Endothelial cell of umbilical vein (primary cell): ENCODE measurements around the gene PIGZ. TPM values are rescaled to one million over a fixed set of nuclear protein-coding genes. Genes with fewer than 3 reads are reported as not detected.

Experiments
- BruUV-seq: library from RNA; stranded (reverse); fragments of 400-500 nt; replicated peaks from 2 replicates; lab custom pipeline; 2021; lab: Mats Ljungman, UMichigan
- CTCF ChIA-PET: fragments of 300-600, 350-600 bp; sonication (Branson Sonifier 250); formaldehyde crosslinking; loops from one replicate; lab custom pipeline; 2021; ENCODE audit warnings: antibody characterized with exemption, inconsistent platforms; lab: Charles Lee
- POLR2A ChIA-PET: fragments of 300-600, 350-600 bp; sonication (Branson Sonifier 250); formaldehyde crosslinking; loops from one replicate; lab custom pipeline; 2021; ENCODE audit warnings: antibody characterized with exemption, inconsistent platforms; lab: Charles Lee
- DNase-seq: peaks from one replicate; pipeline ENCODE4 v3.0.0-alpha.2; 2011; ENCODE audit warnings: low read depth, low spot score
- FAIRE-seq: peaks from 2 replicates; lab custom pipeline; 2011; peaks lifted over from hg19 to GRCh38; lab: Jason Lieb, UNC
- H2AFZ ChIP-seq: 2 replicates; pipeline ENCODE4 v1.6.0; 2012; ENCODE audit warnings: low read depth, low read length, control low read depth, inconsistent platforms
- H3K27ac ChIP-seq: 2 replicates; pipeline ENCODE4 v1.5.1; 2011; ENCODE audit warnings: low read depth, mild to moderate bottlenecking, control low read depth, low read length, moderate library complexity; ENCODE audit not compliant: insufficient read depth
- H3K27me3 ChIP-seq, 2 experiments: 2 replicates each; pipeline versions ENCODE4 v1.6.0 to v1.6.1; 2011; ENCODE audit warnings: low read length in 2 of 2, mixed read lengths in 1 of 2; ENCODE audit not compliant: control insufficient read depth in 2 of 2, insufficient read depth in 2 of 2
- H3K36me3 ChIP-seq, 2 experiments: 2 replicates in 1 of 2; 3 replicates in 1 of 2; pipeline ENCODE4 v1.5.1; 2011; ENCODE audit warnings: low read length in 2 of 2, mild to moderate bottlenecking in 1 of 2, moderate library complexity in 1 of 2; ENCODE audit not compliant: control insufficient read depth in 2 of 2, insufficient read depth in 2 of 2; ENCODE audit errors: extremely low read depth in 1 of 2
- H3K4me1 ChIP-seq: 3 replicates; pipeline ENCODE4 v1.5.1; 2011; ENCODE audit warnings: mild to moderate bottlenecking, low read length; ENCODE audit not compliant: control insufficient read depth, insufficient read depth; ENCODE audit errors: extremely low read depth
- H3K4me2 ChIP-seq: 2 replicates; pipeline ENCODE4 v1.6.1; 2011; ENCODE audit warnings: low read length, control low read depth, mixed read lengths; ENCODE audit not compliant: insufficient read depth
- H3K4me3 ChIP-seq, 3 experiments: fragments of 200-600 bp in 1 of 3; sonication (generic), shearing (Covaris generic) in 1 of 3; replicated peaks in 1 of 3; 2 replicates each; pipeline ENCODE4 v1.5.1; 2011 to 2016; ENCODE audit warnings: control low read depth in 3 of 3, low read length in 3 of 3, mild to moderate bottlenecking in 2 of 3, inconsistent platforms in 1 of 3, low read depth in 1 of 3, moderate library complexity in 1 of 3; ENCODE audit not compliant: insufficient read depth in 1 of 3
- H3K79me2 ChIP-seq: 2 replicates; pipeline ENCODE4 v1.6.0; 2012; ENCODE audit warnings: low read length, inconsistent platforms; ENCODE audit not compliant: control insufficient read depth, insufficient read depth
- H3K9ac ChIP-seq: replicated peaks from 2 replicates; pipeline ENCODE3; 2011; ENCODE audit warnings: low read length, control low read depth; ENCODE audit not compliant: insufficient read depth; ENCODE audit errors: extremely low read depth
- H3K9me1 ChIP-seq: replicated peaks from 3 replicates; pipeline ENCODE4 v1.6.0; 2011; ENCODE audit warnings: mild to moderate bottlenecking, low read length; ENCODE audit not compliant: control insufficient read depth, insufficient read depth; ENCODE audit errors: extremely low read depth
- H3K9me3 ChIP-seq: replicated peaks from 2 replicates; pipeline ENCODE4 v1.5.1; 2012; ENCODE audit warnings: low read length, inconsistent platforms; ENCODE audit not compliant: control insufficient read depth, insufficient read depth
- H4K20me1 ChIP-seq: replicated peaks from 2 replicates; pipeline ENCODE3; 2011; ENCODE audit warnings: mild to moderate bottlenecking, low read length; ENCODE audit not compliant: control insufficient read depth, insufficient read depth; ENCODE audit errors: extremely low read depth
- EZH2 ChIP-seq: IDR thresholded peaks from 2 replicates; pipeline ENCODE4 v1.6.1; 2012; ENCODE audit warnings: borderline replicate concordance, low read depth, mild to moderate bottlenecking, moderate library complexity, low read length, inconsistent platforms; ENCODE audit not compliant: severe bottlenecking
- FOS ChIP-seq: IDR thresholded peaks from 2 replicates; pipeline ENCODE4 v1.6.1; 2011; ENCODE audit warnings: mild to moderate bottlenecking, low read length, moderate library complexity, borderline replicate concordance; ENCODE audit not compliant: insufficient read depth
- GATA2 ChIP-seq: IDR thresholded peaks from 2 replicates; pipeline ENCODE4 v1.7.0; 2011; ENCODE audit warnings: low read depth, mild to moderate bottlenecking, moderate library complexity, mixed read lengths, low read length; ENCODE audit not compliant: insufficient read length, insufficient read depth
- JUN ChIP-seq: IDR thresholded peaks from 2 replicates; pipeline ENCODE4 v1.6.1; 2011; ENCODE audit warnings: borderline replicate concordance, low read depth; ENCODE audit not compliant: insufficient read length, insufficient read depth
- MAX ChIP-seq: IDR thresholded peaks from 2 replicates; pipeline ENCODE4 v1.6.1; 2011; ENCODE audit not compliant: insufficient read depth, insufficient read length
- MYC ChIP-seq: IDR thresholded peaks from one replicate; pipeline ENCODE4 v1.6.1; 2011; ENCODE audit warnings: mild to moderate bottlenecking, low read depth, low read length
- POLR2A ChIP-seq: IDR thresholded peaks from 2 replicates; pipeline ENCODE4 v1.6.1; 2012; ENCODE audit warnings: low read depth, mild to moderate bottlenecking, control low read depth, low read length
- POLR2AphosphoS5 ChIP-seq: IDR thresholded peaks from 2 replicates; pipeline ENCODE4 v1.6.1; 2012; ENCODE audit warnings: low read depth, mild to moderate bottlenecking, control low read depth, low read length, moderate library complexity; ENCODE audit not compliant: insufficient read depth
- dilution Hi-C: fragments of 300-500 bp; cut with MboI; formaldehyde crosslinking; loops from one replicate; pipeline ENCODE4 v1.15.0; 2019; ENCODE audit warnings: low sequenced_read_pairs; ENCODE audit not compliant: extremely low pct_ligation_motif_present
- intact Hi-C: fragments of 100-400 bp; cut with micrococcal nuclease; formaldehyde crosslinking; loops from one replicate; pipeline ENCODE4 v1.10.0; 2022
- polyA plus RNA-seq, 4 experiments: library from polyadenylated mRNA; depleted of rRNA in 3 of 4; stranded (reverse) in 3 of 4; unstranded in 1 of 4; fragments of >200 nt; gene quantifications; 2 replicates each; pipeline versions ENCODE4 v1.2.1 to v1.2.3, GENCODE V29; 2011 to 2012; ENCODE audit warnings: missing spikeins in 1 of 4
- total RNA-seq: library from RNA; stranded (reverse); gene quantifications from 2 replicates; pipeline ENCODE4 v1.2.3, GENCODE V29; 2021
- TF ChIP-seq, protein P1 (sequence below), 2 donors: IDR thresholded peaks; 1 replicate in 1 of 2; 2 replicates in 1 of 2; pipeline ENCODE4 v1.5.1; 2011; ENCODE audit warnings: low read length in 2 of 2, mild to moderate bottlenecking in 2 of 2, moderate library complexity in 2 of 2, control low read depth in 1 of 2, inconsistent platforms in 1 of 2, low read depth in 1 of 2; ENCODE audit not compliant: insufficient read depth in 1 of 2; ENCODE audit errors: extremely low read depth in 1 of 2

PIGZ gene
- total and polyA plus RNA-seq, 2 donors (not counting 3 experiments of a cell fraction or from before 2014, with no cell fraction given) = 6.0 to 6.5 TPM

DNA sequence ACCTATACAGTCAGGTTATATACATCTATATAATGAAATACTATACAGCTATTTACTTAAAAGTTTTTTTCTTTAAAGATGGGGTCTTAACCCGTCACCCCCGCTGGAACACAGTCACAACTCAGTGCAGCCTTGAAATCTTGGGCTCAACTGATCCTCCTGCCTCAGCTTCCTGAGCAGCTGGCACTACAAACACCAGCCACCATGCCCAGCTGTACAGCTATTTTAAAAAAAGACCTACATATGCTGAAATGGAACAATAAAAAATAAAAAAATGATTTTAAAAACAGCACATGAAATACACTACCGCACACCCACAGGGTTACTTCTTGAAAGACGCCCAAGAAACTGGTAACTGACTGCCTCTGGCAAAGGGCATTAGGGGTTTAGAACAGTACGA is 30.1 kb downstream of the PIGZ start:
- no peak overlapping the region for H3K9ac ChIP-seq
- H3K4me2 ChIP-seq = no peak overlapping the region
- H3K27ac ChIP-seq = no peak overlapping the region
- intact Hi-C loops = no loop called here
- peaks cover 13% of the 10 kb centered on the region for H3K4me1 ChIP-seq
- BruUV-seq = no TSS peak
- no peaks in the 10 kb centered on the region for H4K20me1 ChIP-seq
- H3K9me1 ChIP-seq = no peaks in the 10 kb centered on the region
- dilution Hi-C loops = no loop called here
- no peaks in the 10 kb centered on the region for H3K27me3 ChIP-seq
- peaks cover 47% of the 10 kb centered on the region for H3K79me2 ChIP-seq
- ChIA-PET POLR2A (no interaction called here), CTCF (interaction anchor here (0.8 to 1.6 kb wide), 2 partner anchors 11 to 31 kb away, joined by 3 to 4 read pairs; no protein-coding TSS in a partner anchor)
- no peaks in the 10 kb centered on the region for H3K9me3 ChIP-seq
- no peak for DNase-seq
- no peak for FAIRE-seq
- no peak for TF ChIP-seq FOS
- no peak for TF ChIP-seq EZH2
- no peak for TF ChIP-seq MAX
- no peak for TF ChIP-seq MYC
- TF ChIP-seq, protein P1, sequence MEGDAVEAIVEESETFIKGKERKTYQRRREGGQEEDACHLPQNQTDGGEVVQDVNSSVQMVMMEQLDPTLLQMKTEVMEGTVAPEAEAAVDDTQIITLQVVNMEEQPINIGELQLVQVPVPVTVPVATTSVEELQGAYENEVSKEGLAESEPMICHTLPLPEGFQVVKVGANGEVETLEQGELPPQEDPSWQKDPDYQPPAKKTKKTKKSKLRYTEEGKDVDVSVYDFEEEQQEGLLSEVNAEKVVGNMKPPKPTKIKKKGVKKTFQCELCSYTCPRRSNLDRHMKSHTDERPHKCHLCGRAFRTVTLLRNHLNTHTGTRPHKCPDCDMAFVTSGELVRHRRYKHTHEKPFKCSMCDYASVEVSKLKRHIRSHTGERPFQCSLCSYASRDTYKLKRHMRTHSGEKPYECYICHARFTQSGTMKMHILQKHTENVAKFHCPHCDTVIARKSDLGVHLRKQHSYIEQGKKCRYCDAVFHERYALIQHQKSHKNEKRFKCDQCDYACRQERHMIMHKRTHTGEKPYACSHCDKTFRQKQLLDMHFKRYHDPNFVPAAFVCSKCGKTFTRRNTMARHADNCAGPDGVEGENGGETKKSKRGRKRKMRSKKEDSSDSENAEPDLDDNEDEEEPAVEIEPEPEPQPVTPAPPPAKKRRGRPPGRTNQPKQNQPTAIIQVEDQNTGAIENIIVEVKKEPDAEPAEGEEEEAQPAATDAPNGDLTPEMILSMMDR (IDR thresholded peaks at IDR 0.05; ENCODE audit: extremely low read depth in 1 of 2, insufficient read depth in 1 of 2, low read depth in 1 of 2, low read length in 2 of 2) = no peak
- TF ChIP-seq POLR2AphosphoS5 = no peak
- no peak for TF ChIP-seq JUN
- TF ChIP-seq POLR2A = no peak
- TF ChIP-seq GATA2 = no peak
- no peak overlapping the region for H3K4me3 ChIP-seq
- no peak overlapping the region for H2AFZ ChIP-seq
- H3K36me3 ChIP-seq = peaks cover 17 to 18% of the 10 kb centered on the region in 2 experiments
